ENCODE measurements around the gene PCGF6.
"Not testable (repeated sequence)": the region's sequence is repeated elsewhere in the genome, so short reads cannot be mapped to it uniquely, and the experiment has no call there.

PCGF6 gene

GRCh38 chr10:103350517-103351260 lies at the start of gene PCGF6:
TSS of gene PCGF6 (minus strand) at chr10:103351140. CDS start at chr10:103351066, 74 bp downstream.
- peak; percentile 1 for DNase-seq

GRCh38 chr10:103397191-103397825 lies 46.4 kb upstream of the PCGF6 start:
- DNase-seq: no peak

GRCh38 chr10:103396789-103397087 lies 45.8 kb upstream of the PCGF6 start:
- no peak for DNase-seq

GRCh38 chr10:103396067-103396788 lies 45.3 kb upstream of the PCGF6 start, which contains the start of the genes ATP5MK and PDCD11:
TSS of gene ATP5MK (minus strand) at chr10:103396475. CDS start at chr10:103392457, 4,018 bp downstream.
TSS of gene PDCD11 (plus strand) at chr10:103396626. CDS start at chr10:103398427, 1,801 bp downstream.
- peak; percentile 64 for DNase-seq

GRCh38 chr10:103395754-103396066 lies 44.8 kb upstream of the PCGF6 start:
- DNase-seq: no peak

- DNase-seq: no peak
Observed at GRCh38 chr10:103394180-103394579, 43.2 kb upstream of the PCGF6 start.

GRCh38 chr10:103382769-103383168 lies 31.8 kb upstream of the PCGF6 start:
- DNase-seq: no peak

- no peak for DNase-seq
Observed at GRCh38 chr10:103374263-103374662, 23.3 kb upstream of the PCGF6 start.

GRCh38 chr10:103373544-103373943 lies 22.6 kb upstream of the PCGF6 start:
- no peak for DNase-seq

- peak; percentile 67 for DNase-seq
Observed at GRCh38 chr10:103367782-103368518, 17.0 kb upstream of the PCGF6 start, which contains the start of gene TAF5. TSS of gene TAF5 (plus strand) at chr10:103367976. CDS start at chr10:103367990, 14 bp downstream.

- DNase-seq: no peak
Observed at GRCh38 chr10:103367379-103367781, 16.4 kb upstream of the PCGF6 start.

GRCh38 chr10:103360791-103361190 lies 9.9 kb upstream of the PCGF6 start:
- not testable (repeated sequence) for DNase-seq

GRCh38 chr10:103359493-103359892 lies 8.6 kb upstream of the PCGF6 start:
- DNase-seq: not testable (repeated sequence)

- no peak for DNase-seq
Observed at GRCh38 chr10:103355906-103356599, 5.1 kb upstream of the PCGF6 start.

- DNase-seq: not testable (repeated sequence)
Observed at GRCh38 chr10:103354567-103354966, 3.6 kb upstream of the PCGF6 start.

GRCh38 chr10:103353281-103353680 lies 2.3 kb upstream of the PCGF6 start:
- no peak for DNase-seq

GRCh38 chr10:103350175-103350516 lies 794 bp downstream of the PCGF6 start:
- no peak for DNase-seq

GRCh38 chr10:103336370-103336769 lies 14.6 kb downstream of the PCGF6 start:
- DNase-seq: no peak

GRCh38 chr10:103334567-103334966 lies 16.4 kb downstream of the PCGF6 start:
- DNase-seq: no peak

- DNase-seq: no peak
Observed at GRCh38 chr10:103333934-103334520, 16.9 kb downstream of the PCGF6 start.

GRCh38 chr10:103327906-103328305 lies 23.0 kb downstream of the PCGF6 start:
- DNase-seq: no peak

- no peak for DNase-seq
Observed at GRCh38 chr10:103316087-103316486, 34.9 kb downstream of the PCGF6 start.

Data from NCI-H187 treated with DMSO at 0.1 percent for 48 hours (cell line).